ENCODE data around the gene TLR8.

Gene TLR8

GRCh38 chrX:12965131-12965940, 58.9 kb downstream of the TLR8 start:
- DNase-seq (ENCODE audit: low read depth, low spot score): peak; percentile 47

- no peak for DNase-seq (ENCODE audit: low read depth, low spot score)
Observed at GRCh38 chrX:12966151-12966550, 59.7 kb downstream of the TLR8 start.

- DNase-seq (ENCODE audit: low read depth, low spot score): no peak
Observed at GRCh38 chrX:12967711-12968465, 61.5 kb downstream of the TLR8 start.

- DNase-seq (ENCODE audit: low read depth, low spot score): peak; percentile 66
Observed at GRCh38 chrX:12970691-12971202, 64.3 kb downstream of the TLR8 start.

- no peak for DNase-seq (ENCODE audit: low read depth, low spot score)
Observed at GRCh38 chrX:12971282-12972003, 65.0 kb downstream of the TLR8 start.

- no peak for DNase-seq (ENCODE audit: low read depth, low spot score)
Observed at GRCh38 chrX:12972243-12972642, 65.8 kb downstream of the TLR8 start.

Measured in astrocyte of the hippocampus (primary cell).